Smooth muscle cell (in vitro differentiated cells): ENCODE data around the gene GRIK1. TPM values are rescaled to one million over a fixed set of nuclear protein-coding genes. Genes with fewer than 3 reads are reported as not detected.
"Not testable (repeated sequence)": the region's sequence is repeated elsewhere in the genome, so short reads cannot be mapped to it uniquely, and the experiment has no call there.

ENCODE experiments used
- DNase-seq: peaks from one replicate; lab custom pipeline; 2025; ENCODE audit not compliant: unreplicated experiment; lab: John Stamatoyannopoulos, UW
- H2AFZ ChIP-seq: fragments of 200-600 bp; sonication (generic); 2 replicates; pipeline ENCODE4 v1.6.0; 2016; ENCODE audit warnings: antibody characterized with exemption, low read depth, mild to moderate bottlenecking
- H3F3A ChIP-seq: fragments of 200-600 bp; sonication (generic); 2 replicates; pipeline ENCODE4 v1.6.0; 2017; ENCODE audit warnings: antibody characterized with exemption, low read depth
- H3K27ac ChIP-seq: fragments of 200-600 bp; sonication (generic); 2 replicates; pipeline ENCODE4 v1.5.1; 2016; ENCODE audit warnings: low read depth, mild to moderate bottlenecking
- H3K27me3 ChIP-seq: fragments of 200-600 bp; sonication (generic); 2 replicates; pipeline ENCODE4 v1.6.1; 2016; ENCODE audit warnings: low read depth, mild to moderate bottlenecking
- H3K36me3 ChIP-seq: fragments of 200-600 bp; sonication (generic); 2 replicates; pipeline ENCODE4 v1.5.1; 2016; ENCODE audit warnings: low read depth
- H3K4me1 ChIP-seq: fragments of 200-600 bp; sonication (generic); 2 replicates; pipeline ENCODE4 v1.5.1; 2016; ENCODE audit warnings: low read depth
- H3K4me2 ChIP-seq: fragments of 200-600 bp; sonication (generic); 2 replicates; pipeline ENCODE4 v1.6.0; 2016; ENCODE audit warnings: mild to moderate bottlenecking
- H3K4me3 ChIP-seq: fragments of 200-600 bp; sonication (generic); 2 replicates; pipeline ENCODE4 v1.5.1; 2016; ENCODE audit warnings: mild to moderate bottlenecking
- H3K79me2 ChIP-seq: fragments of 200-600 bp; sonication (generic); 2 replicates; pipeline ENCODE4 v1.6.0; 2016; ENCODE audit warnings: low read depth, mild to moderate bottlenecking
- H3K9ac ChIP-seq: fragments of 200-600 bp; sonication (generic); 2 replicates; pipeline ENCODE4 v1.6.0; 2016; ENCODE audit warnings: low read depth
- H3K9me3 ChIP-seq: fragments of 200-600 bp; sonication (generic); replicated peaks from 2 replicates; pipeline ENCODE4 v1.5.1; 2016; ENCODE audit warnings: low read depth
- H4K20me1 ChIP-seq: fragments of 200-600 bp; sonication (generic); 2 replicates; pipeline ENCODE4 v1.6.0; 2016; ENCODE audit warnings: low read depth
- CTCF ChIP-seq: fragments of 200-600 bp; sonication (generic); IDR thresholded peaks from 2 replicates; pipeline ENCODE4 v1.5.1; 2017; ENCODE audit warnings: borderline replicate concordance, mild to moderate bottlenecking, antibody characterized with exemption; ENCODE audit not compliant: insufficient read depth, poor library complexity, severe bottlenecking
- WGBS: methylation state at CpG from one replicate; pipeline ENCODE4 v1.1.7; 2016; ENCODE audit warnings: low lambda C conversion rate; 5-methylcytosine and 5-hydroxymethylcytosine counted together
- polyA plus RNA-seq: library from polyadenylated mRNA; unstranded; fragments of >200 nt; fragmentation: Nextera tagmentation; extraction: Ambion mirVana; gene quantifications from 2 replicates; pipeline ENCODE4 v1.2.1, GENCODE V29; 2016
- total RNA-seq: library from RNA; depleted of rRNA; stranded (reverse); fragments of >200 nt; gene quantifications from 2 replicates; pipeline ENCODE4 v1.2.3, GENCODE V29; 2014

Gene GRIK1
- total and polyA plus RNA-seq, 2 experiments from 2014 or later: 0.09 TPM; not detected in 1

GRCh38 chr21:29610779-29611360 is 328.9 kb downstream of the GRIK1 start:
- H3K9ac ChIP-seq: no peak overlapping the region
- no peaks in the 10 kb centered on the region for H3K9me3 ChIP-seq
- H2AFZ ChIP-seq: no peak overlapping the region

GRCh38 chr21:29606613-29607012 is 333.2 kb downstream of the GRIK1 start:
- Histone ChIP-seq H3K36me3 (no peaks in the 10 kb centered on the region), H3K4me2 (no peak overlapping the region), H3F3A (no peaks in the 10 kb centered on the region), H3K4me3 (no peak overlapping the region), H3K9ac (no peak overlapping the region), H3K27me3 (no peaks in the 10 kb centered on the region), H4K20me1 (no peaks in the 10 kb centered on the region), H3K4me1 (no peaks in the 10 kb centered on the region), H3K27ac (no peak overlapping the region), H3K79me2 (no peaks in the 10 kb centered on the region), H2AFZ (no peak overlapping the region), H3K9me3 (no peaks in the 10 kb centered on the region)
- no peak for DNase-seq
- 83% methylated on average over 3 of the region's 3 CpGs for WGBS
- TF ChIP-seq CTCF: no peak

More at GRCh38 chr21:29610779-29611360, 328.9 kb downstream of the GRIK1 start:
- H3K27me3 ChIP-seq: no peaks in the 10 kb centered on the region
- no peak overlapping the region for H3K4me2 ChIP-seq
- no peaks in the 10 kb centered on the region for H4K20me1 ChIP-seq
- 68% methylated on average over 2 of the region's 2 CpGs for WGBS
- no peaks in the 10 kb centered on the region for H3F3A ChIP-seq
- no peaks in the 10 kb centered on the region for H3K36me3 ChIP-seq
- H3K27ac ChIP-seq: no peak overlapping the region
- TF ChIP-seq CTCF: no peak
- peaks cover 3% of the 10 kb centered on the region for H3K4me1 ChIP-seq
- no peak for DNase-seq
- no peak overlapping the region for H3K4me3 ChIP-seq
- H3K79me2 ChIP-seq: no peaks in the 10 kb centered on the region

GRCh38 chr21:29605219-29605618 is 334.6 kb downstream of the GRIK1 start:
- 83% methylated on average over 3 of the region's 3 CpGs for WGBS
- not testable (repeated sequence) for H3K4me2 ChIP-seq, H3K79me2 ChIP-seq, H3K36me3 ChIP-seq, H3K27ac ChIP-seq, H3F3A ChIP-seq, H3K9ac ChIP-seq, DNase-seq, H3K4me3 ChIP-seq, H3K4me1 ChIP-seq, H4K20me1 ChIP-seq, H3K9me3 ChIP-seq, H3K27me3 ChIP-seq, H2AFZ ChIP-seq

- H2AFZ ChIP-seq: no peak overlapping the region
- H4K20me1 ChIP-seq: no peaks in the 10 kb centered on the region
- no peaks in the 10 kb centered on the region for H3K4me1 ChIP-seq
- H3K27ac ChIP-seq: no peak overlapping the region
- H3F3A ChIP-seq: no peaks in the 10 kb centered on the region
- no peak for DNase-seq
- H3K4me3 ChIP-seq: no peak overlapping the region
- H3K9me3 ChIP-seq: no peaks in the 10 kb centered on the region
- no peaks in the 10 kb centered on the region for H3K79me2 ChIP-seq
- H3K4me2 ChIP-seq: no peak overlapping the region
- H3K36me3 ChIP-seq: no peaks in the 10 kb centered on the region
- WGBS: 86% methylated on average over 4 of the region's 4 CpGs
- H3K27me3 ChIP-seq: no peaks in the 10 kb centered on the region
- H3K9ac ChIP-seq: no peak overlapping the region
- no peak for TF ChIP-seq CTCF
Measured at GRCh38 chr21:29604076-29604475, 335.7 kb downstream of the GRIK1 start.
